Activated CD4-positive, alpha-beta T cell treated with anti-CD3 and anti-CD28 coated beads, Interleukin-2, amount 10 ng/mL, durations not matched to agents 24 days and 14 days (primary cell): ENCODE measurements around the gene PCSK5. TPM values are rescaled to one million over a fixed set of nuclear protein-coding genes. Genes with fewer than 3 reads are reported as not detected.

Source experiments
- DNase-seq: peaks from one replicate; pipeline ENCODE4 v3.0.0; 2022
- H3K27ac Mint-ChIP-seq: one replicate; pipeline ENCODE4 v1.8.0; 2022; ENCODE audit warnings: mild to moderate bottlenecking, mixed read lengths
- H3K27me3 Mint-ChIP-seq: one replicate; pipeline ENCODE4 v1.8.0; 2022; ENCODE audit warnings: mixed read lengths
- H3K36me3 Mint-ChIP-seq: one replicate; pipeline ENCODE4 v1.8.0; 2022; ENCODE audit warnings: low read depth, mild to moderate bottlenecking, mixed read lengths
- H3K4me1 Mint-ChIP-seq: one replicate; pipeline ENCODE4 v1.8.0; 2021; ENCODE audit warnings: mixed read lengths
- H3K4me3 Mint-ChIP-seq: one replicate; pipeline ENCODE4 v1.8.0; 2022; ENCODE audit warnings: mild to moderate bottlenecking, moderate library complexity, mixed read lengths
- H3K9me3 Mint-ChIP-seq: one replicate; pipeline ENCODE4 v1.8.0; 2021; ENCODE audit warnings: mixed read lengths
- intact Hi-C: fragments of 100-400 bp; cut with micrococcal nuclease; formaldehyde crosslinking; loops from one replicate; pipeline ENCODE4 v1.15.1; 2023
- total RNA-seq: library from RNA; stranded (reverse); gene quantifications from 2 replicates; pipeline ENCODE4 v1.2.3, GENCODE V29; 2022

The PCSK5 gene
- total RNA-seq, 1 donor from 2014 or later = 1.6 TPM

DNA sequence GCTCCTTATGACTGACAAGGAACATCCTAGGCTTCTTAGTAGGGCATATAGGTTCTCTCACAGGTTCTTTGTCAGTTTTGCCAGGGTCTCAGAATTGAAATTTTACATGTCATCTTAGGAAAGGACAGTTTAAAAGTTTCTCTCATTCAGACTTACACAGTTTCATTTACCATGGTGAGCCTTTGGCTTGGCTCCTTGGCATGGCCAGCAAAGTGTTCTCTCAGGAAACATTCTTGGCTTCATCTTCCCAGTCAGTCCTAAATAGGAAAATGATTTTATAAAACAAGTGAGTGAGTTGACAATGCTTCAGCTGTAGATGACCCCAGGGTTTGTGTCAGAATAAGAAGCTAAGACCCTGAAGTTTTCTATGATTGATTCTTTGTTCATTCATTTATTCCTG is 191.6 kb downstream of the PCSK5 start:
- Mint-ChIP-seq H3K9me3 (peaks cover 5% of the 10 kb centered on the region), H3K4me1 (no peaks in the 10 kb centered on the region), H3K4me3 (no peak overlapping the region), H3K36me3 (peaks cover 5% of the 10 kb centered on the region), H3K27ac (no peak overlapping the region), H3K27me3 (no peaks in the 10 kb centered on the region)
- no peak for DNase-seq
- intact Hi-C loops = no loop called here

DNA sequence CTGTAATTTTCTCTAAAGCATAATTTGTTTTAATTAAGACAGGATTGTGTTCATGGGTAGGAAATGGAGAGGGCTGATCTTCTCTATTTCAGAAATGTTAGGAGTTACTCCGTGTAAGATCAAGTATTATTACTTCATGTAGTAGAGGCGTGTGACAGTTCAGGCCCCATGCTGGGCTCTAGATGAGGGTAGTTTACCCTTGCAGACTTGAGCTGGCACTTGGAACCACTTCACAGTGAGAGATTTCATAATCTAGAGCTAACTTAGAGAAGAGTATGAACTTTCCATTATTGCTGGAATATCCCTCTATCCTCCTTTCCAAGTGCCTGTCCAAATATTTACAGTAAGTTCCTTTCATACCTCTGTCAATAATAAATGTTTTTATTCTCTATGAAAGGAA is 195.1 kb downstream of the PCSK5 start:
- Mint-ChIP-seq H3K27ac (no peak overlapping the region), H3K4me3 (no peak overlapping the region), H3K36me3 (no peaks in the 10 kb centered on the region), H3K9me3 (no peaks in the 10 kb centered on the region), H3K4me1 (no peaks in the 10 kb centered on the region), H3K27me3 (no peaks in the 10 kb centered on the region)
- DNase-seq = no peak
- intact Hi-C loops = no loop called here

DNA sequence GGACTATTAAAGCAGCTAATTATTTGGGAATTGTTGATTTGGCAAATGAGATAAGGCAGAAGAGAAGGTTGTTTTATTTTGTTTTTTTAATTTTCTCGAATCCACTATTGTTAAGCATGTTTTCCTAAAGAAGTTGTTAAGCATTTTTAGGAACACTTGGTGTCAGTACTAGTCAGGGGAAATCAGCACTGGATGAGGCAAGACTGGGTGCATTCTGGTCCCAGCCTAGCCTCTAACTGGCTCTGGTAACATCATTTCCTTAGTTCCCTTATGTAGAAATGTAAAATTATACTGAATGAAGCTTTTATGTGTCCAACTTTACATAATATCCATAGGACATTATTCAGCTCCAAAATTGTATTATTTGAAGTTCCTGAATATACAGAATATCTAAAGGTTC is 196.1 kb downstream of the PCSK5 start:
- no peaks in the 10 kb centered on the region for H3K36me3 Mint-ChIP-seq
- H3K27me3 Mint-ChIP-seq = no peaks in the 10 kb centered on the region
- no peaks in the 10 kb centered on the region for H3K9me3 Mint-ChIP-seq
- intact Hi-C loops = no loop called here
- no peaks in the 10 kb centered on the region for H3K4me1 Mint-ChIP-seq
- H3K27ac Mint-ChIP-seq = no peak overlapping the region
- no peak for DNase-seq
- H3K4me3 Mint-ChIP-seq = no peak overlapping the region

DNA sequence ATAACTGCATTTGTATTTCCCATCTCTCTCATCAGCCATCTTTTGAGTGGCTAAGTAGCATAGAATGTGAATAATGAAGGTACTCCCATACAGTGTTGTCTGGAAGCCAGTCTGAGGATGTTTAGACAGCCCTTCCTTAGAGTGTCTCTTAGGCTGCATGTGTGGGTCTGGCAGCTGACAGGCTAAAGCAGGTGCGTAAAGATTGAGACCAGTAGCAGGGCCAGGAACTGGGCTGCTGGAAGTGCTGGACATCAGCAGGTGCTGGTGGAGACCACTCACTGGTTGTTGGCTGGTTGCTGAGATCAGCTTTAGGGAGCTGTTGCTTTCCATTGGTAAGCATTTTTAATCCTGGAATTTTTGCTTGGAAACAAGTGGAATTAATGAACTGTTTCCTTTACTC is 197.5 kb downstream of the PCSK5 start:
- Mint-ChIP-seq H3K9me3 (no peaks in the 10 kb centered on the region), H3K4me1 (no peaks in the 10 kb centered on the region), H3K36me3 (no peaks in the 10 kb centered on the region), H3K27ac (no peak overlapping the region), H3K4me3 (no peak overlapping the region), H3K27me3 (no peaks in the 10 kb centered on the region)
- intact Hi-C loops = no loop called here
- DNase-seq = no peak

DNA sequence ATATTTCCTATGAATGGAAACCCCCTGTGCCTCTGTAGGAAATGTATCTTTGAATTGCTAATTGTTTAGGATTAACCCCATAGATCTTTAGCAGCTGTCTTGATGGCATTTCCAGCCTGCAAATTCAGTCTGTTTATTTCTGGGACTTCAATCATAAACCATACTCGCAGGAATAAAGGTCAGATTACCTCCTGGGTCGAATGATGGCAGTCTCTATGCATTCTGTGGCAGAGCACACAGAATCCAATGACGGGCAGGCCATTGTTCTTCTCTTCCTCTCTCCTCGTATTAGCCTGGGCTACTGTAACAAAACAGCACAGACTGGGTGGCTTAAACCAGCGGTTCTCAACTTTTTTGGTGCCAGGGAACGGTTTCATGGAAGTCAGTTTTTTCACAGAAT is 199.9 kb downstream of the PCSK5 start:
- intact Hi-C loops = no loop called here
- no peak for DNase-seq
- Mint-ChIP-seq H3K4me1 (no peaks in the 10 kb centered on the region), H3K9me3 (no peaks in the 10 kb centered on the region), H3K4me3 (no peak overlapping the region), H3K27ac (no peak overlapping the region), H3K27me3 (no peaks in the 10 kb centered on the region), H3K36me3 (no peaks in the 10 kb centered on the region)

DNA sequence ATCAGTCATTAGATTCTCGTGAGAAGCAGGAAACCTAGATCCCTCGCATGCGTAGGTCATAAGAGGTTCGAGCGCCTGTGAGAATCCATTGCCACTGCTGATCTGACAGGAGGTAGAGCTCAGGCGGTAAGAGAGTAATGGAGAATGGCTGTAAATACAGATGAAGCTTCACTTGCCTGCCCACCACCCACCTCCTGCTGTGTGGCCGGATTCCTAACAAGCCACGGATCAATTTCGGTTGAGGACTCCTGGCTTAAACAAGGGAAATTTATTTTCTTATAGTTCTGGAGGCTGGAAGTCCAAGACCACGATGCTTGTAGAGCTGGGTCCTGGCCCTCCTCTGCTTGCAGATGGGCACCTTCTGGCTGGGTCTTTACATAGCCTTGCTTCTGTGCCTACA is 200.4 kb downstream of the PCSK5 start:
- no peaks in the 10 kb centered on the region for H3K9me3 Mint-ChIP-seq
- intact Hi-C loops = no loop called here
- H3K4me3 Mint-ChIP-seq = no peak overlapping the region
- H3K4me1 Mint-ChIP-seq = no peaks in the 10 kb centered on the region
- no peaks in the 10 kb centered on the region for H3K36me3 Mint-ChIP-seq
- no peak for DNase-seq
- H3K27ac Mint-ChIP-seq = no peak overlapping the region
- H3K27me3 Mint-ChIP-seq = no peaks in the 10 kb centered on the region

DNA sequence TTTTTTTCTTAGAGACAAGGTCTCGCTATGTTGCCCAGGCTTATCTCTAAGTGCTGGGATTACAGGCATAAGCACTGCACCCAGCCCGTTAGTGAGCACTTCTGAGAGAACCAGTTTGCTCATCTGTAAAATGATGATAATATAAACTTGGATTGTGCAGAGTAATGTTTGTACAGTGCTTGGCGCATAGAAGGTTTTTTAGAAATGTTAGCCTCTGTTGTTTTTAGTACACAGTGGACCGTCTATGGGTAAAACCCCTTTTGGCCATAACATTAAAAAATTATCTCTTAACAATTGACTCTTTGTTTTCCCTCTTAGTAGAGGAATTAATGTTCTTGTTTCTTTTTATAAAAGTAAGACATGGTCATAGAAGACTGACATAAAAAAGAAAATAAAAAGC is 202.1 kb downstream of the PCSK5 start:
- DNase-seq = no peak
- intact Hi-C loops = no loop called here
- Mint-ChIP-seq H3K27me3 (no peaks in the 10 kb centered on the region), H3K27ac (no peak overlapping the region), H3K4me3 (no peak overlapping the region), H3K4me1 (no peaks in the 10 kb centered on the region), H3K9me3 (no peaks in the 10 kb centered on the region), H3K36me3 (no peaks in the 10 kb centered on the region)

DNA sequence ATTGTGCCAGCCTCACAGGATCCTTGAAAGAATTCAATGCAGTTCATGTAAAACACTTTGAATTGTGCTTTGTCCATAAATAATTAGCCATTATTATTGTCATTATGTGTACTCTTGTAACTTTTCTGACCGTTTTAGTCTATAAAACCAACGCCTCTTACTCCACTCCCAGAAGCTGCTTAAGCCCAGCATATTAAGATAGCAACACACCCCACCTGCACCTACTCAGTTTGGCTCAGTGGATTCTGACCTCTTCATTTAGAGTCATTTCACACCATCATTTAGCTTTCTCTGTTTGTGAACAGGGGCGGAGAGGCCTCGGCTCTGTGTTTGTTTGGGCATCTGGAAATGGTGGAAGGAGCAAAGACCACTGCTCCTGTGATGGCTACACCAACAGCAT is 205.1 kb downstream of the PCSK5 start:
- Mint-ChIP-seq H3K36me3 (no peaks in the 10 kb centered on the region), H3K27me3 (no peaks in the 10 kb centered on the region), H3K4me1 (peaks cover under 1% of the 10 kb centered on the region), H3K4me3 (no peak overlapping the region), H3K27ac (no peak overlapping the region), H3K9me3 (no peaks in the 10 kb centered on the region)
- no peak for DNase-seq
- intact Hi-C loops = no loop called here

DNA sequence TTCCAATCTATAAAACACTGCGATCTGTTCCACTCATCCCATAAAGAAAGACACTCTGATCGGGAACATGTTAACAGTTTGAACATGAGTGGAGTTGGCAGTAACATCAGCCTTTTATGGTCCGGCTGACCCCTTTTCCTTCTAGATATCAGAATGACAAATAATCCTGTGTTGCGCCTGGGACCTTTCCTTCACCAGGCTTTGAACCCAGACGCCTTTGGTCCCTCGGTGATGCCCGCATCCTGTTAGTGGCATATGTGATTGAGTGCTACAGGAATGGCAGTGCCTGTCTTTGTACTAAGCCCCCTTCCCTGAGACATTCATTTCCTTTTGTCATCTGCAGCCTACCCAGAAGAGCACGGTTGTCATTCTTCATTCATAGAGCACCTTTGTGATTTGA is 209.0 kb downstream of the PCSK5 start:
- DNase-seq = no peak
- Mint-ChIP-seq H3K9me3 (no peaks in the 10 kb centered on the region), H3K4me1 (peaks cover 11% of the 10 kb centered on the region), H3K27ac (no peak overlapping the region), H3K27me3 (no peaks in the 10 kb centered on the region), H3K36me3 (peaks cover 3% of the 10 kb centered on the region), H3K4me3 (no peak overlapping the region)
- intact Hi-C loops = no loop called here

DNA sequence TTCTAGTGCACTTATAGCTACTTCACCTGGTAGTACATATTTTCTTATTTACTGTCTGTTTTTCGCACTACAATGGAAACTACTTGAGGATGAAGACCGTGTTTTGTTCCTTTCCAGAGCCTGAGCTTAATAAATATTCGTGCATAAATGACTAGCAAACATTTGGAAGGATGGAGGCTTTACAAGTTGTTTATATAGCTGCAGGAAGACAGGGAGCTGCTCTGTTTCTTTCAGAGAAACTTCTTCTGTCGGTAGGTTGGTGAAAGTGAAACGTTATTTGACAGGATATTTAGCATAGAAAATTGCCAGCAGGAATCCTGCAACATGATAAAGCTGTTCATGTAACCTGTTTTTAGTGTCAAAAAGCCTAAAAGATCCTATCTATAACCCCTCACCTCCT is 210.6 kb downstream of the PCSK5 start:
- Mint-ChIP-seq H3K4me3 (no peak overlapping the region), H3K36me3 (peaks cover 3% of the 10 kb centered on the region), H3K9me3 (no peaks in the 10 kb centered on the region), H3K4me1 (peaks cover 11% of the 10 kb centered on the region), H3K27ac (no peak overlapping the region), H3K27me3 (no peaks in the 10 kb centered on the region)
- intact Hi-C loops = no loop called here
- DNase-seq = no peak

DNA sequence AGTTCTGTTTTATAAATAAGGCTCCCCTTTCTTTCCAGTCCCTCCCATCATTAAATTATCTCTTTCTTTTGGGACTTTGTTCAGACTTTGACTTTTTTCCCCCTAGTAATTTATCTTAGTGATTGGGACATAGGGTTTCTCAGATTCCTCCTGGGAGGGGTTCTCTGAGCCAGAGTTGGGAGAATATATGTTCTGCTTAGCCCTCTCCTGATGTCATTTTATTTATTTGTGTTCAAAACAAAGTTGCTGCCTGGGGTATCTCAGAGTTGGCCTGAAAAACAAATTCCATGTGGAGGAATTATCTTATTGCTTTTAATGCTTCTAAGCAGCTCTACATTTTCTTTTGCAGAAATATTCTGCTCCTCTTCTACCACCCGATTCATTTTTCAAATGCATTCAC is 211.0 kb downstream of the PCSK5 start:
- Mint-ChIP-seq H3K4me1 (peaks cover 11% of the 10 kb centered on the region), H3K27me3 (no peaks in the 10 kb centered on the region), H3K27ac (no peak overlapping the region), H3K36me3 (peaks cover 3% of the 10 kb centered on the region), H3K4me3 (no peak overlapping the region), H3K9me3 (no peaks in the 10 kb centered on the region)
- DNase-seq = no peak
- intact Hi-C loops = no loop called here

DNA sequence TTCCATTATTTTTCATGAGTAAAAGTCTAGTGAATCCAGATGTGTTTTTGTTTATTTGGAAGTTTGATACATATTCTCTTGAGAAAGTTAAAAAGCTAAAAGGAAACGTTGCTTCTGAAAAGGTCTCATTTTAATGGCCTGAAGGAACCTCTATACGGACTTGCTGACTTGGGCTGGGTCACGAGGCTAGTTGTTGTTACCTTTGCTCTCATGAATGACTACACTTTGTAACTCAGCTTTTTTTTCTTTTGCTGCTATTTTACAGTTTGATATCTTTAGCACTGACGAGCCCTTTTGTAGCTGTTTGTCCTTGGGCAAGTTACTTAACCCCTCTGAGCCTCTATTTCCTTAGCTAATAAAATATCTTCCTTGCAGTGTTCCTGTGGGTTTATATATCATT is 211.5 kb downstream of the PCSK5 start:
- H3K9me3 Mint-ChIP-seq = no peaks in the 10 kb centered on the region
- peaks cover 3% of the 10 kb centered on the region for H3K36me3 Mint-ChIP-seq
- no peaks in the 10 kb centered on the region for H3K27me3 Mint-ChIP-seq
- DNase-seq = no peak
- H3K4me1 Mint-ChIP-seq = peaks cover 11% of the 10 kb centered on the region
- no peak overlapping the region for H3K27ac Mint-ChIP-seq
- H3K4me3 Mint-ChIP-seq = no peak overlapping the region
- intact Hi-C loops = no loop called here

DNA sequence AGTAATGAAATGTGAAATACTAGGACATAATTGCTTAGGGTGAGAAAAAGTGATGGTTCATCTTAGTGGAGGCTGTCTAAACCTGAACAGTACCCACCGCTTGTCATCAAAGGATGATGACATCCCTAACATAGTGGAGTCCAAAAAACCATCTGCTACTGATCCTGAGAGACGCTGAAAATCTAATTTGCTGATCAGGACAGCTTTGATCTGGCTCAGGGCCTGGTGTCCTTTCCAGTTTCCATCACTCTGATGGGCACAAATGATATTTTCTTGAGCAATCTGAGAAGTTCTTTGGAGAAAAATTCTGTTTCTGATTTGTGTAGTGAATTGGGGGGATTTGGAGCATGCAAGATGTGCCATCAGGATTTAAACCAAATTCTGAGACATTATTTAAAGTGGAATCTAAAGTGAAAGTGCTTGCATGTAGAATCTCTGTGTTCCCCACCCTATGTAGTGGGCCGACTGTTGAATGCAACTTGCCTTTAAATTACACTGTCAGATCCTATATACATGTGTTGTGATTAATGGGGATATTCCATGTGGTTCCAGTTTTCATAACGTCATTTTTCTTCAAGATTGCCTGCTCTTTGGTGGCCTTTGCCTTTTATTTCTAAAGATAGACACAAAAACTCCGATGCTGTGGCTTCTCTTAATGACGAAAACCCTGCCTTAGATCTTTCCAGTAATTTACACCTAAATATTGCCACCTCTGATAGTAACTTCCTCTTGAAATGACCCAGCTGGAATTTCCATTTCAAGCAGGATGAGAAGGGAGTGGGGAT is 213.2 kb downstream of the PCSK5 start:
- H3K9me3 Mint-ChIP-seq = no peaks in the 10 kb centered on the region
- intact Hi-C loops = no loop called here

DNA sequence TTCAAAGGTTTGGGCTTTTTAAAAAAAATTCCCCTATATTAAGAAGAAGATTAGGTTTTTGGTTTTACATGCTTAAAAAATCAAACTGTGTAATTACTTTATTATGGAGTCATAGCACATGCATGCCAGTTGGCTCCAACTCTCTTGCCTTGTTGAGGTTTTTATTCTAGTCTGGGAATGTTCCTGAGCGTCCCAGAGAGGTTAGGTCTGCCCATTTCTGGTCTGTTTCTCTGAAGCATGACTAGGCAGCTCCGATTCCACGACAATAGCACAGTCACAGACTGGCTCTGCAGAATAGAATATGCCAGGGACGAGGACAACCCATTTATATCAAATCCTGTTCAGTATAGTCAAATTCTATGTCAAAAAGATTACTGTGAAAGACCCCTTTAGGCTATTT is 217.0 kb downstream of the PCSK5 start:
- H3K27ac Mint-ChIP-seq = no peak overlapping the region
- intact Hi-C loops = no loop called here
- no peak overlapping the region for H3K4me3 Mint-ChIP-seq
- no peak for DNase-seq
- peaks cover 5% of the 10 kb centered on the region for H3K36me3 Mint-ChIP-seq
- no peaks in the 10 kb centered on the region for H3K9me3 Mint-ChIP-seq
- H3K27me3 Mint-ChIP-seq = no peaks in the 10 kb centered on the region
- H3K4me1 Mint-ChIP-seq = peaks cover 2% of the 10 kb centered on the region

More for the DNA sequence above, 213.2 kb downstream of the PCSK5 start:
- no peak overlapping the region for H3K27ac Mint-ChIP-seq
- peaks cover 11% of the 10 kb centered on the region for H3K4me1 Mint-ChIP-seq
- no peaks in the 10 kb centered on the region for H3K27me3 Mint-ChIP-seq
- no peak overlapping the region for H3K4me3 Mint-ChIP-seq
- DNase-seq = no peak
- H3K36me3 Mint-ChIP-seq = peaks cover 5% of the 10 kb centered on the region

DNA sequence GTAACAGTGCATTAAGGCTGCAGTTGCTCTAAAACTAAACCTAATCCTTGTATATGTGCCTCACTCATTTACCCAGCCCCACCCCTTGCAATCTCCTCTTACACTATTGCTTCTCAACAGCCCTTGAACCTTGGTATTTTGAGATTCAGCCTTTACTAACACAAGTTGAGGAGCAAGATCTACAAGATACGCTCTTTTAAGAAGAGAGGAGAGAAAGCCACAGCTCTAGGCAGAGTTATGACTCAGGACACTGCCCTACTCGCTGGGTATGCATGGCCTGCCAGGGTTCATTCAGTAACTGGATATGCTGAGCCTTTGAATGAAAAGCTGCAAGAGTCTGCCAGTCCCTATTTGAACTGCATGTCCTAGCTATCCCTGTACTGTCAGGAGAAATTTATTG is 219.5 kb downstream of the PCSK5 start:
- H3K4me1 Mint-ChIP-seq = no peaks in the 10 kb centered on the region
- intact Hi-C loops = no loop called here
- no peak overlapping the region for H3K27ac Mint-ChIP-seq
- H3K4me3 Mint-ChIP-seq = no peak overlapping the region
- peaks cover 2% of the 10 kb centered on the region for H3K36me3 Mint-ChIP-seq
- H3K27me3 Mint-ChIP-seq = no peaks in the 10 kb centered on the region
- H3K9me3 Mint-ChIP-seq = no peaks in the 10 kb centered on the region
- no peak for DNase-seq
